GM12872 (cell line): ENCODE results near the gene DLGAP1.

Experiments
- CTCF ChIP-seq: IDR thresholded peaks from 3 replicates; pipeline ENCODE4 v1.5.1; 2011; ENCODE audit warnings: low read depth, mild to moderate bottlenecking, low read length, moderate library complexity; ENCODE audit not compliant: insufficient read depth

DLGAP1 gene

GRCh38 chr18:3605486-3605952 lies 849.6 kb downstream of the DLGAP1 start:
- no peak for TF ChIP-seq CTCF

- no peak for TF ChIP-seq CTCF
Observed at GRCh38 chr18:3604498-3605408, 850.4 kb downstream of the DLGAP1 start.

- no peak for TF ChIP-seq CTCF
Observed at GRCh38 chr18:3604235-3604497, 850.9 kb downstream of the DLGAP1 start.

- TF ChIP-seq CTCF = no peak
Observed at GRCh38 chr18:3603421-3604234, 851.5 kb downstream of the DLGAP1 start.

GRCh38 chr18:3599861-3600260 lies 855.2 kb downstream of the DLGAP1 start:
- no peak for TF ChIP-seq CTCF

- no peak for TF ChIP-seq CTCF
Observed at GRCh38 chr18:3599195-3599594, 855.9 kb downstream of the DLGAP1 start.

GRCh38 chr18:3598581-3598980 lies 856.5 kb downstream of the DLGAP1 start:
- no peak for TF ChIP-seq CTCF
